ENCODE results near the gene ATP2B2. TPM values are rescaled to one million over a fixed set of nuclear protein-coding genes. Genes with fewer than 3 reads are reported as not detected.

The ATP2B2 gene
- total and polyA plus RNA-seq, 2 of the 8 experiments (the other 6 are each of a cell fraction or from before 2014, with no cell fraction given): 0.14 to 1.2 TPM

DNA sequence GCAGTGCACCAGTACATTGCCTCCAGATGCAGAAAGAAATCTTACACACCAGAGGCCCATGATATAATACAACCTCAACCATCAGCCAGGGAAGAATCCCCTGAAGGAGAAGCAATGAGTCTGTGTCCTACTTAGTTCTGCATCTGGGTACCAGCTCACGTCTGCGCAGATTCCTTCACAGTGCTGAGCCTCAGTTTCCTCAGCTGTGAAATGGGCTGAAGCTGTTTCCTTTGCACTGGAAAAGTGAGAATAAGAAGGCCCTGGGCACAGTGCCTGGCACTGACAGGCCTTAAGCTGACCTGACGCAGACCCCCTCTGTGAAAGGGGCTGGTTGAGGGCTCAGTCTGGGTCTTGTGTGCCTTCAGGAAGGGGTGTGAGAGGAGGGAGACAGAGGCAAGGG, 20.7 kb downstream of the ATP2B2 start:
- Histone ChIP-seq H3K36me3 (ENCODE audit: control insufficient read depth in 2 of 4, insufficient read depth in 4 of 4, low read length in 3 of 4) (no peaks in the 10 kb centered on the region), H2AK5ac (ENCODE audit: low read depth, low read length) (no peak overlapping the region), H2BK5ac (ENCODE audit: low read depth, low read length) (no peak overlapping the region), H3K4me3 (ENCODE audit: extremely low read depth in 1 of 4, insufficient read depth in 2 of 4, low read depth in 3 of 4, low read length in 4 of 4) (no peak overlapping the region), H3K14ac (ENCODE audit: insufficient read length) (no peak overlapping the region), H3K56ac (replicated peaks; ENCODE audit: insufficient read length, low read depth, low read length) (no peak overlapping the region), H2BK15ac (ENCODE audit: low read length) (no peak overlapping the region), H3K4me1 (replicated peaks in 1 of 4; ENCODE audit: control insufficient read depth in 3 of 4, insufficient read depth in 4 of 4, low read length in 3 of 4) (no peaks in the 10 kb centered on the region), H3K79me2 (ENCODE audit: control insufficient read depth in 1 of 2, insufficient read depth in 2 of 2, low read length in 2 of 2) (no peaks in the 10 kb centered on the region), H3K23ac (ENCODE audit: insufficient read length) (no peak overlapping the region), H4K20me1 (replicated peaks in 1 of 2; ENCODE audit: control insufficient read depth in 1 of 2, insufficient read depth in 2 of 2, low read length in 2 of 2) (no peaks in the 10 kb centered on the region), H3K79me1 (ENCODE audit: low read depth, low read length) (no peaks in the 10 kb centered on the region), H3K27ac (ENCODE audit: low read depth, low read length) (no peak overlapping the region), H2BK12ac (ENCODE audit: low read depth, low read length) (no peak overlapping the region), H4K5ac (ENCODE audit: insufficient read length, low read depth, low read length) (no peak overlapping the region), H2BK120ac (replicated peaks; ENCODE audit: low read depth, low read length) (no peak overlapping the region), H2AFZ (ENCODE audit: low read length) (no peak overlapping the region), H4K8ac (ENCODE audit: extremely low read depth, insufficient read depth, low read length) (no peak overlapping the region), H3K4ac (replicated peaks; ENCODE audit: insufficient read length, low read depth, low read length) (no peak overlapping the region), H3K4me2 (ENCODE audit: insufficient read depth in 1 of 2, low read depth in 2 of 2, low read length in 2 of 2) (no peak overlapping the region), H3K27me3 (replicated peaks in 1 of 4; ENCODE audit: control insufficient read depth in 3 of 4, extremely low read depth in 1 of 4, insufficient read depth in 3 of 4, low read length in 3 of 4) (no peaks in the 10 kb centered on the region), H2BK20ac (ENCODE audit: low read length) (no peak overlapping the region), H3K18ac (ENCODE audit: extremely low read depth, low read length) (no peak overlapping the region; the same call in 1 of the 2 replicates), H3K9me3 (ENCODE audit: insufficient read depth in 2 of 2, low read depth in 1 of 2, low read length in 1 of 2) (no peaks in the 10 kb centered on the region), H3K9ac (replicated peaks in 1 of 4; ENCODE audit: extremely low read depth in 1 of 4, low read depth in 3 of 4, low read length in 3 of 4) (no peak overlapping the region), H4K91ac (replicated peaks; ENCODE audit: insufficient read length, low read length) (no peak overlapping the region), H3K23me2 (ENCODE audit: low read depth, low read length) (peaks cover 4% of the 10 kb centered on the region; the same call in 1 of the 2 replicates)
- no peak for DNase-seq (ENCODE audit: low read depth in 1 of 2, low spot score in 2 of 2)
- CTCF ChIA-PET (ENCODE audit: partially characterized antibody): interaction anchor here (0.8 to 1.5 kb wide), 6 partner anchors 10 to 254 kb away, joined by 3 to 6 read pairs (median 4); no protein-coding TSS in a partner anchor
- WGBS, 2 experiments (ENCODE audit: extremely low coverage in 1 of 2, insufficient coverage in 1 of 2, insufficient read length in 1 of 2, insufficient replicate concordance in 2 of 2, low coverage in 1 of 2, low lambda C conversion rate in 2 of 2, missing lambda C conversion rate in 1 of 2): 81% methylated on average over 3 of the region's 3 CpGs; no CpG with 5 or more reads in 1 of the 2 experiments
- no peak for FAIRE-seq
- POLR2A ChIA-PET (ENCODE audit: partially characterized antibody): no interaction called here
- TF ChIP-seq POLR2A (IDR thresholded peaks at IDR 0.05; ENCODE audit: control extremely low read depth in 1 of 2, low read depth in 2 of 2, low read length in 2 of 2) (no peak), GTF2F1 (IDR thresholded peaks at IDR 0.05; ENCODE audit: borderline replicate concordance, low read depth, low read length) (no peak), SP2 (IDR thresholded peaks at IDR 0.05; ENCODE audit: low read length) (no peak), CTCF (IDR thresholded peaks at IDR 0.05; ENCODE audit: control extremely low read depth in 1 of 3, insufficient read depth in 1 of 3, low read depth in 1 of 3, low read length in 3 of 3) (no peak), CREB1 (IDR thresholded peaks at IDR 0.05) (no peak), ATF2 (IDR thresholded peaks at IDR 0.05; ENCODE audit: low read length) (no peak), RBBP5 (IDR thresholded peaks at IDR 0.05; ENCODE audit: borderline replicate concordance, low read depth, low read length) (no peak), KDM4A (IDR thresholded peaks at IDR 0.05; ENCODE audit: low read depth, low read length, severe bottlenecking) (no peak), NRF1 (IDR thresholded peaks at IDR 0.05; ENCODE audit: low read depth, low read length) (no peak)
- TF ChIP-seq, protein P1, sequence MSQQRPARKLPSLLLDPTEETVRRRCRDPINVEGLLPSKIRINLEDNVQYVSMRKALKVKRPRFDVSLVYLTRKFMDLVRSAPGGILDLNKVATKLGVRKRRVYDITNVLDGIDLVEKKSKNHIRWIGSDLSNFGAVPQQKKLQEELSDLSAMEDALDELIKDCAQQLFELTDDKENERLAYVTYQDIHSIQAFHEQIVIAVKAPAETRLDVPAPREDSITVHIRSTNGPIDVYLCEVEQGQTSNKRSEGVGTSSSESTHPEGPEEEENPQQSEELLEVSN (IDR thresholded peaks at IDR 0.05): no peak

Measured in H1 (cell line).